Measurements from ENCODE around the gene PTRH2. TPM values are rescaled to one million over a fixed set of nuclear protein-coding genes. Genes with fewer than 3 reads are reported as not detected.

The PTRH2 gene
- total and polyA plus RNA-seq, 2 of the 8 experiments (the other 6 are each of a cell fraction or from before 2014, with no cell fraction given): 39.4 to 43.2 TPM

DNA sequence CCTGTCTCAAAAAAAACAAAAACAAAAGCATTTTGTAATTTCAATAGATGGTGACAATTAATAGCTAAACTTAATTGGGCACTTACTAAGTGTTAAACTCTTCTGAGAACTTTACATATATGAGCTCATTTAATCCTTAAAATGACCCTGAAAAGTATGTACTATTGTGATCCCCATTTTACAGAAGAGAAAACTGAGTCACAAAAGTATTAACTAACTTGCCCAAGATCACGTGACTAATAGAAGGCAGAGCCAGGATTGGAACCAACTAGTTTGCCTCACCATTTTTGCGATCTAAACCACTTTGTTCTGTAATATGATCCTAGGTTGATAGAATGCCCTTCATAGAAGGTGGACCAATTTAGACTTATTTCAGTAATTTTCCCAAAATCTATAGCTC, 26.5 kb upstream of the PTRH2 start:
- Histone ChIP-seq H3K4me3 (ENCODE audit: extremely low read depth in 1 of 4, insufficient read depth in 2 of 4, low read depth in 3 of 4, low read length in 4 of 4) (no peak overlapping the region), H2AK5ac (ENCODE audit: low read depth, low read length) (no peak overlapping the region), H2BK15ac (ENCODE audit: low read length) (no peak overlapping the region), H3K4me2 (ENCODE audit: insufficient read depth in 1 of 2, low read depth in 2 of 2, low read length in 2 of 2) (no peak overlapping the region), H3K27ac (ENCODE audit: low read depth, low read length) (no peak overlapping the region), H2BK20ac (ENCODE audit: low read length) (no peak overlapping the region), H3K4me1 (replicated peaks in 1 of 4; ENCODE audit: control insufficient read depth in 3 of 4, insufficient read depth in 4 of 4, low read length in 3 of 4) (no peaks in the 10 kb centered on the region), H2AFZ (ENCODE audit: low read length) (no peak overlapping the region), H4K5ac (ENCODE audit: insufficient read length, low read depth, low read length) (no peak overlapping the region), H4K91ac (replicated peaks; ENCODE audit: insufficient read length, low read length) (no peak overlapping the region), H3K36me3 (ENCODE audit: control insufficient read depth in 2 of 4, insufficient read depth in 4 of 4, low read length in 3 of 4) (no peaks in the 10 kb centered on the region), H3K18ac (ENCODE audit: extremely low read depth, low read length) (no peak overlapping the region), H3K4ac (replicated peaks; ENCODE audit: insufficient read length, low read depth, low read length) (no peak overlapping the region), H4K20me1 (replicated peaks in 1 of 2; ENCODE audit: control insufficient read depth in 1 of 2, insufficient read depth in 2 of 2, low read length in 2 of 2) (peaks cover 0 to 2% of the 10 kb centered on the region in 2 experiments), H4K8ac (ENCODE audit: extremely low read depth, insufficient read depth, low read length) (no peak overlapping the region), H2BK12ac (ENCODE audit: low read depth, low read length) (no peak overlapping the region), H3K27me3 (replicated peaks in 1 of 4; ENCODE audit: control insufficient read depth in 3 of 4, extremely low read depth in 1 of 4, insufficient read depth in 3 of 4, low read length in 3 of 4) (no peaks in the 10 kb centered on the region), H2BK120ac (replicated peaks; ENCODE audit: low read depth, low read length) (no peak overlapping the region), H3K23me2 (ENCODE audit: low read depth, low read length) (no peaks in the 10 kb centered on the region), H3K79me1 (ENCODE audit: low read depth, low read length) (no peaks in the 10 kb centered on the region; the same call in 1 of the 2 replicates), H3K14ac (ENCODE audit: insufficient read length) (no peak overlapping the region), H3K9ac (replicated peaks in 1 of 4; ENCODE audit: extremely low read depth in 1 of 4, low read depth in 3 of 4, low read length in 3 of 4) (no peak overlapping the region), H3K9me3 (ENCODE audit: insufficient read depth in 2 of 2, low read depth in 1 of 2, low read length in 1 of 2) (no peaks in the 10 kb centered on the region), H3K56ac (replicated peaks; ENCODE audit: insufficient read length, low read depth, low read length) (no peak overlapping the region), H3K79me2 (ENCODE audit: control insufficient read depth in 1 of 2, insufficient read depth in 2 of 2, low read length in 2 of 2) (peaks cover 0 to 6% of the 10 kb centered on the region in 2 experiments; a peak in 1 of 4 replicates), H3K23ac (ENCODE audit: insufficient read length) (no peak overlapping the region), H2BK5ac (ENCODE audit: low read depth, low read length) (no peak overlapping the region)
- no peak for DNase-seq (ENCODE audit: low read depth in 1 of 2, low spot score in 2 of 2)
- ChIA-PET CTCF (ENCODE audit: partially characterized antibody) (interaction anchor here (0.6 to 1.1 kb wide), 6 partner anchors 10 to 160 kb away, joined by 3 to 4 read pairs (median 3); partner anchors contain the start of gene RPS6KB1), POLR2A (ENCODE audit: partially characterized antibody) (interaction anchor here (0.6 to 1.3 kb wide), 2 partner anchors 9 to 226 kb away, joined by 3 read pairs; no protein-coding TSS in a partner anchor)
- 98% methylated on average over 2 of the region's 2 CpGs; no CpG with 5 or more reads in 1 of the 2 experiments for WGBS, 2 experiments (ENCODE audit: extremely low coverage in 1 of 2, insufficient coverage in 1 of 2, insufficient read length in 1 of 2, insufficient replicate concordance in 2 of 2, low coverage in 1 of 2, low lambda C conversion rate in 2 of 2, missing lambda C conversion rate in 1 of 2)
- no peak for FAIRE-seq
- no peak for TF ChIP-seq BRCA1 (IDR thresholded peaks at IDR 0.05; ENCODE audit: low read depth, low read length)
- TF ChIP-seq RAD21 (IDR thresholded peaks at IDR 0.05 in 1 of 2, conservative IDR thresholded peaks at IDR 0.05 in 1 of 2; ENCODE audit: low read depth in 2 of 2, low read length in 2 of 2): no peak
- TF ChIP-seq KDM4A (IDR thresholded peaks at IDR 0.05; ENCODE audit: low read depth, low read length, severe bottlenecking): no peak
- TF ChIP-seq, protein P1, sequence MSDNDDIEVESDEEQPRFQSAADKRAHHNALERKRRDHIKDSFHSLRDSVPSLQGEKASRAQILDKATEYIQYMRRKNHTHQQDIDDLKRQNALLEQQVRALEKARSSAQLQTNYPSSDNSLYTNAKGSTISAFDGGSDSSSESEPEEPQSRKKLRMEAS (IDR thresholded peaks at IDR 0.05): no peak
- TF ChIP-seq SP2 (IDR thresholded peaks at IDR 0.05; ENCODE audit: low read length): no peak
- no peak for TF ChIP-seq YY1 (IDR thresholded peaks at IDR 0.05; ENCODE audit: low read depth, low read length)
- TF ChIP-seq KDM5A (IDR thresholded peaks at IDR 0.05; ENCODE audit: low read length): no peak
- no peak for TF ChIP-seq EGR1 (IDR thresholded peaks at IDR 0.05; ENCODE audit: borderline replicate concordance, low read depth, low read length)
- no peak for TF ChIP-seq GTF2F1 (IDR thresholded peaks at IDR 0.05; ENCODE audit: borderline replicate concordance, low read depth, low read length)
- TF ChIP-seq, protein P2, sequence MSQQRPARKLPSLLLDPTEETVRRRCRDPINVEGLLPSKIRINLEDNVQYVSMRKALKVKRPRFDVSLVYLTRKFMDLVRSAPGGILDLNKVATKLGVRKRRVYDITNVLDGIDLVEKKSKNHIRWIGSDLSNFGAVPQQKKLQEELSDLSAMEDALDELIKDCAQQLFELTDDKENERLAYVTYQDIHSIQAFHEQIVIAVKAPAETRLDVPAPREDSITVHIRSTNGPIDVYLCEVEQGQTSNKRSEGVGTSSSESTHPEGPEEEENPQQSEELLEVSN (IDR thresholded peaks at IDR 0.05): no peak
- TF ChIP-seq TEAD4 (IDR thresholded peaks at IDR 0.05; ENCODE audit: low read depth, low read length): no peak
- TF ChIP-seq CBX8 (IDR thresholded peaks at IDR 0.05; ENCODE audit: borderline replicate concordance, low read depth, low read length): no peak
- TF ChIP-seq CEBPB (IDR thresholded peaks at IDR 0.05; ENCODE audit: low read depth, low read length): no peak
- no peak for TF ChIP-seq GABPA (IDR thresholded peaks at IDR 0.05; ENCODE audit: borderline replicate concordance, insufficient read depth, low read length)

Measured in H1 (cell line).